ENCODE results near the gene FNDC4. TPM values are rescaled to one million over a fixed set of nuclear protein-coding genes. Genes with fewer than 3 reads are reported as not detected.

FNDC4 gene
- polyA plus RNA-seq, 3 donors, result not detected

DNA sequence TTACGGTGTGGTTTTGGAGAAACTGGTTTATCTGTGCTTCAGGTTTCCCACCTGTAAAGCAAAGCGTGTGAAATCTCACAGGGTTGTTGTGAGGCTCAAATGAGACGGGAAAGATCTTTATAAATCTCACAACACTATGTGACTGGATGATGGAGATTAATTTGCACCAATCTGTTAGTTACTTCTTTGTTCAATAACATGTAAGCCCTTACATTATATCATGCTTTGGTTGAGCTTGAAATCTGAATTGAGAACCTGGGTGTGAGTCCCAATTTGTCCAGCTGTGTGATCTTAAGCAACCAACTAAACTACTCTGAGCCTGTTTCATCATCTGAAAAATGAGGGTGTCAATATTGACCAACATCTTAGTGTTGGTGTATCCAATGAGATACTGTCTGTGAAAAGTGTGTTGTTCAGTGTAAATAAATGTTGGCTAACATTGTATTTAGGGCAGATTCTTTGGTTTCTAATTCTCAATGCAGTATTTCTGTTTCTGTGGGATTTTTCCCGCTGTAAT lies 898 bp upstream of the FNDC4 start:
- H3K4me3 Mint-ChIP-seq, result peak overlapping the region in 1 of 2 donors; percentile 86
- H3K4me1 Mint-ChIP-seq, result peaks cover 26% of the 10 kb centered on the region
- Histone ChIP-seq H3K4me2 (replicated peaks; ENCODE audit: extremely low read depth, low read length, poor library complexity, severe bottlenecking) (no peak overlapping the region), H3K9me3 (replicated peaks in 1 of 2; ENCODE audit: control insufficient read depth in 1 of 2, insufficient read depth in 1 of 2, low read length in 2 of 2) (peaks cover 0 to 4% of the 10 kb centered on the region in 2 donors), H3K9ac (ENCODE audit: insufficient read depth, low read length, poor library complexity, severe bottlenecking) (no peak overlapping the region), H4K20me1 (ENCODE audit: insufficient read depth, low read length) (no peaks in the 10 kb centered on the region), H3K27me3 (ENCODE audit: control insufficient read depth in 2 of 2, insufficient read depth in 2 of 2, low read length in 2 of 2) (peaks cover 44 to 59% of the 10 kb centered on the region in 2 donors), H3K4me1 (ENCODE audit: control insufficient read depth in 1 of 2, insufficient read depth in 2 of 2, low read length in 2 of 2) (peaks cover 12 to 22% of the 10 kb centered on the region in 2 donors), H2AFZ (ENCODE audit: insufficient read depth, low read depth, low read length, poor library complexity, severe bottlenecking) (no peak overlapping the region), H3K27ac (ENCODE audit: low read depth in 1 of 2, low read length in 2 of 2) (no peak overlapping the region), H3K36me3 (replicated peaks in 1 of 2; ENCODE audit: control insufficient read depth in 1 of 2, insufficient read depth in 2 of 2, low read length in 2 of 2) (no peaks in the 10 kb centered on the region), H3K4me3 (replicated peaks in 1 of 3; ENCODE audit: low read depth in 2 of 3, low read length in 3 of 3) (no peak overlapping the region), H3K79me2 (ENCODE audit: insufficient read depth, low read length) (no peaks in the 10 kb centered on the region)
- TF ChIP-seq, protein P1, sequence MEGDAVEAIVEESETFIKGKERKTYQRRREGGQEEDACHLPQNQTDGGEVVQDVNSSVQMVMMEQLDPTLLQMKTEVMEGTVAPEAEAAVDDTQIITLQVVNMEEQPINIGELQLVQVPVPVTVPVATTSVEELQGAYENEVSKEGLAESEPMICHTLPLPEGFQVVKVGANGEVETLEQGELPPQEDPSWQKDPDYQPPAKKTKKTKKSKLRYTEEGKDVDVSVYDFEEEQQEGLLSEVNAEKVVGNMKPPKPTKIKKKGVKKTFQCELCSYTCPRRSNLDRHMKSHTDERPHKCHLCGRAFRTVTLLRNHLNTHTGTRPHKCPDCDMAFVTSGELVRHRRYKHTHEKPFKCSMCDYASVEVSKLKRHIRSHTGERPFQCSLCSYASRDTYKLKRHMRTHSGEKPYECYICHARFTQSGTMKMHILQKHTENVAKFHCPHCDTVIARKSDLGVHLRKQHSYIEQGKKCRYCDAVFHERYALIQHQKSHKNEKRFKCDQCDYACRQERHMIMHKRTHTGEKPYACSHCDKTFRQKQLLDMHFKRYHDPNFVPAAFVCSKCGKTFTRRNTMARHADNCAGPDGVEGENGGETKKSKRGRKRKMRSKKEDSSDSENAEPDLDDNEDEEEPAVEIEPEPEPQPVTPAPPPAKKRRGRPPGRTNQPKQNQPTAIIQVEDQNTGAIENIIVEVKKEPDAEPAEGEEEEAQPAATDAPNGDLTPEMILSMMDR (IDR thresholded peaks at IDR 0.05), result no peak
- peaks cover 56 to 69% (median 60%) of the 10 kb centered on the region in 3 donors for H3K27me3 Mint-ChIP-seq (ENCODE audit: low read depth in 3 of 3)
- H3K27ac Mint-ChIP-seq, result peak overlapping the region in 1 of 7 donors; percentile 34
- peaks cover 13 to 22% of the 10 kb centered on the region in 2 donors for H3K36me3 Mint-ChIP-seq
- 86% methylated on average over 1 of the region's 4 CpGs for WGBS (ENCODE audit: insufficient coverage)
- peak in 2 of 3 donors; percentile 9 to 47 for DNase-seq
- peaks cover 0 to 15% (median 4%) of the 10 kb centered on the region in 7 donors for H3K9me3 Mint-ChIP-seq
- intact Hi-C loops (cut with micrococcal nuclease), result loop anchor here (10.0 kb wide), 3 partner anchors 89 to 121 kb away; partner anchors contain the start of genes EIF2B4 (in 1 of the 2), SNX17 (in 1 of the 2), ZNF512 (in 1 of the 2) and ZNF513 (in 1 of the 2)

DNA sequence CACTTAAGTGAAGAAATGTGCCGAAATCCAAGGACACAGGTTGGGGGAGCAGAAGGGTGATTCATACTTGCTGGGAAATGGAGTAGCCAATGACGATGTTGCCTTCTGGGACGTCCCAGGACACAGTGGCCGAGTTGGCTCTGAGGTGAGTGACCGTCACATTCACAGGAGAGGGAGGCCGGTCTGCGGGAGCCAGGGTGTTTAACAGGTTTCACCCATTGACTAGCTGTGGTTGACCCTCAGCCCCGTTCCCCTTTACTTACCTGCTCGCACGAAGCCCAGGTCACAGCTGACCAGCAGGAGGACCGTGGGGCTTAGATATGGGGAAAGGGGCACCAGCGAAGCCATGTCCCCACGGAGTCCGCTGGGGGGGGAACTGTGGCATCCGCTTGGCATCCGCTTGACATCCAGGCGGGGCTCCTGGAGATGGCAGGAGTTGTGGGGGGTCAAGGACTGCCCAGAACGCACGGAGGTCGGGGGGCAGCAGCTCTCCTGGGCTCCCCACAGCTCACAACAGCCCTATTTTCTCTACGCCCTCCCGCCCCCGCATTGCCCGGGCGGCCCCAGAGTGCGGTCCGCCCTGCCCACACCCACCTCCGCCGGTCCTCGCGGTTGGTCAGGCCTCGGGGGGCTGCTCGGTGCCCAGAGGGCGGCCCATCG lies 586 bp downstream of the FNDC4 start:
- peak overlapping the region in 1 of 3 experiments; percentile 64 for H3K4me3 ChIP-seq (replicated peaks in 1 of 3; ENCODE audit: low read depth in 2 of 3, low read length in 3 of 3)
- TF ChIP-seq, protein P1 (IDR thresholded peaks at IDR 0.05), result no peak
- no peaks in the 10 kb centered on the region for H4K20me1 ChIP-seq (ENCODE audit: insufficient read depth, low read length)
- peaks cover 0 to 4% of the 10 kb centered on the region in 2 donors for H3K9me3 ChIP-seq (replicated peaks in 1 of 2; ENCODE audit: control insufficient read depth in 1 of 2, insufficient read depth in 1 of 2, low read length in 2 of 2)
- peaks cover 13 to 22% of the 10 kb centered on the region in 2 donors for H3K36me3 Mint-ChIP-seq
- 24% methylated on average over 20 of the region's 35 CpGs for WGBS (ENCODE audit: insufficient coverage)
- peak overlapping the region; percentile 70 to 76 for H3K4me3 Mint-ChIP-seq
- DNase-seq, result no peak
- H3K4me1 Mint-ChIP-seq, result peaks cover 34% of the 10 kb centered on the region
- peak overlapping the region; percentile 76 for H3K4me2 ChIP-seq (replicated peaks; ENCODE audit: extremely low read depth, low read length, poor library complexity, severe bottlenecking)
- no peaks in the 10 kb centered on the region for H3K36me3 ChIP-seq (replicated peaks in 1 of 2; ENCODE audit: control insufficient read depth in 1 of 2, insufficient read depth in 2 of 2, low read length in 2 of 2)
- H3K27ac Mint-ChIP-seq, result no peak overlapping the region
- H3K9me3 Mint-ChIP-seq, result peaks cover 0 to 15% (median 4%) of the 10 kb centered on the region in 7 donors
- intact Hi-C loops (cut with micrococcal nuclease), result loop anchor here (5.0 to 10.0 kb wide), 4 partner anchors 90 to 282 kb away; partner anchors contain the start of genes ATRAID (in 1 of the 2), EIF2B4 (in 1 of the 2), SLC5A6 (in 1 of the 2) and SNX17 (in 1 of the 2)
- H3K79me2 ChIP-seq (ENCODE audit: insufficient read depth, low read length), result no peaks in the 10 kb centered on the region
- peaks cover 44 to 59% of the 10 kb centered on the region in 2 donors for H3K27me3 ChIP-seq (ENCODE audit: control insufficient read depth in 2 of 2, insufficient read depth in 2 of 2, low read length in 2 of 2)
- no peak overlapping the region for H3K27ac ChIP-seq (ENCODE audit: low read depth in 1 of 2, low read length in 2 of 2)
- peaks cover 17 to 29% of the 10 kb centered on the region in 2 donors for H3K4me1 ChIP-seq (ENCODE audit: control insufficient read depth in 1 of 2, insufficient read depth in 2 of 2, low read length in 2 of 2)
- peaks cover 56 to 66% (median 60%) of the 10 kb centered on the region in 3 donors for H3K27me3 Mint-ChIP-seq (ENCODE audit: low read depth in 3 of 3)
- peak overlapping the region; percentile 34 for H3K9ac ChIP-seq (ENCODE audit: insufficient read depth, low read length, poor library complexity, severe bottlenecking)
- H2AFZ ChIP-seq (ENCODE audit: insufficient read depth, low read depth, low read length, poor library complexity, severe bottlenecking), result peak overlapping the region; percentile 73

Data from CD14-positive monocyte (primary cell).